ENCODE results near the gene ADD2. TPM values are rescaled to one million over a fixed set of nuclear protein-coding genes. Genes with fewer than 3 reads are reported as not detected.
"Not testable (repeated sequence)": the region's sequence is repeated elsewhere in the genome, so short reads cannot be mapped to it uniquely, and the experiment has no call there.

ADD2 gene
- total RNA-seq, 1 donor from 2014 or later, result 3.4 TPM

DNA sequence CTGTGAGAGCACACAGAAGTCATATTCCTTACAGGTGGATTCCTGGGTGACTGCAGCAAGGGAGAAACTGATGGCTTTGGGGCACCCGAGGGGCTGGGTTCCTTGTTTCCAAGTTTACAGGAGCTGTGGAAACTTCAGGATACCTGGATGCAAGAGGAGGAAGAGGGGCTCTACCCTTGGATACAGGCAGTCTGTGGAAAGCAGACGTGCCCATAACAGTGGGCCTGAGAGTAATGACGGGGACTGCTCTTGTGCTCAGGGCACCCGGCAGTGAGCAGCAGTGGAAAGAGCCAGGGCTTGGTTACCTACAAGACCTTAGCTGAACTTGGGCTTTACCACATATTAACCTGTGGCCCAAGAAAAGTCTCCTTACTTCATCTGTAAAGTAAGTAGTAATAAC lies 112.2 kb downstream of the ADD2 start:
- H3K27me3 ChIP-seq, result no peaks in the 10 kb centered on the region
- no peak overlapping the region for H3K27ac ChIP-seq
- no peaks in the 10 kb centered on the region for H3K4me1 ChIP-seq
- DNase-seq (ENCODE audit: extremely low spot score in 2 of 2), result peak; percentile 56 to 84
- H3K9me3 ChIP-seq, result no peaks in the 10 kb centered on the region
- no peak overlapping the region for H3K4me3 ChIP-seq
- TF ChIP-seq POLR2A (IDR thresholded peaks at IDR 0.05), result no peak
- no peak for TF ChIP-seq POLR2AphosphoS5 (IDR thresholded peaks at IDR 0.05; ENCODE audit: insufficient read depth in 1 of 2, low read depth in 1 of 2)
- TF ChIP-seq, protein P1, sequence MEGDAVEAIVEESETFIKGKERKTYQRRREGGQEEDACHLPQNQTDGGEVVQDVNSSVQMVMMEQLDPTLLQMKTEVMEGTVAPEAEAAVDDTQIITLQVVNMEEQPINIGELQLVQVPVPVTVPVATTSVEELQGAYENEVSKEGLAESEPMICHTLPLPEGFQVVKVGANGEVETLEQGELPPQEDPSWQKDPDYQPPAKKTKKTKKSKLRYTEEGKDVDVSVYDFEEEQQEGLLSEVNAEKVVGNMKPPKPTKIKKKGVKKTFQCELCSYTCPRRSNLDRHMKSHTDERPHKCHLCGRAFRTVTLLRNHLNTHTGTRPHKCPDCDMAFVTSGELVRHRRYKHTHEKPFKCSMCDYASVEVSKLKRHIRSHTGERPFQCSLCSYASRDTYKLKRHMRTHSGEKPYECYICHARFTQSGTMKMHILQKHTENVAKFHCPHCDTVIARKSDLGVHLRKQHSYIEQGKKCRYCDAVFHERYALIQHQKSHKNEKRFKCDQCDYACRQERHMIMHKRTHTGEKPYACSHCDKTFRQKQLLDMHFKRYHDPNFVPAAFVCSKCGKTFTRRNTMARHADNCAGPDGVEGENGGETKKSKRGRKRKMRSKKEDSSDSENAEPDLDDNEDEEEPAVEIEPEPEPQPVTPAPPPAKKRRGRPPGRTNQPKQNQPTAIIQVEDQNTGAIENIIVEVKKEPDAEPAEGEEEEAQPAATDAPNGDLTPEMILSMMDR (IDR thresholded peaks at IDR 0.05), result no peak
- intact Hi-C loops (cut with DNase I), result no loop called here
- no peaks in the 10 kb centered on the region for H3K36me3 ChIP-seq

DNA sequence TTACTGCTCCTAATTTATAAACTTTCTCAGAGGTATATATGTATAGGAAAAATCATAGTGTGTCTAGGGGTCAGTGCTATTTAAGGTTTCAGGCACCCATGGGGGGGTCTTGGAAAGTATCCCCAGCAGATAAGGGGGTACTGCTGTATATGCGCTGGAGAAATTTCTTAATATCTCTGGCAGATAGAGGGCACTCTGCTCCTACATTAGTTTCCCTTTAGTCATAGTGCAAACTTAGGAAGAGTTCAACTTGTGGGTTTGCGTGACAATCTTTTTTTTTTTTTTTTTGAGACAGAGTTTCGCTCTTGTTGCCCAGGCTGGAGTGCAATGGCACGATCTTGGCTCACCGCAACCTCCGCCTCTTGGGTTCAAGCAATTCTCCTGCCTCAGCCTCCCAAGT lies 112.8 kb downstream of the ADD2 start:
- H3K27me3 ChIP-seq; H3K9me3 ChIP-seq; H3K4me3 ChIP-seq; H3K36me3 ChIP-seq; H3K4me1 ChIP-seq; H3K27ac ChIP-seq; intact Hi-C loops (cut with DNase I); DNase-seq (ENCODE audit: extremely low spot score in 2 of 2): not testable (repeated sequence)

DNA sequence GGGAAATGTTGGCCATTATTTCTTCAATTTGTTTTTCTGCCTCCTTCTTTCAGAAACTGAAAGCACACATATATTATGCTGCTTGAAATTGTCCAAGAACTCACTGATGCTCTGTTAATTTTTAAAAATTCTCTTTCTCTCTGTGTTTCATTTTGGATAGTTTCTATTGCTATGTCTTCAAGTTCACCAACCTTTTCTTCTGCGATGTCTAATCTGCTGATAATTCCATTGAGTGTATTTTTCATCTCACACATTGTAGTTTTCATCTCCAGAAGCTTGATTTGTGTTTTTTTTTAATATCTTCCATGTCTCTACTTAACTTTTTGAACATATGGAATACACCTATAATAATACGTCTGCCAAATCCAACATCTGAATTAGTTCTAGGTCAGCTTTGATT lies 116.3 kb downstream of the ADD2 start:
- H3K4me1 ChIP-seq, result no peaks in the 10 kb centered on the region
- H3K36me3 ChIP-seq, result no peaks in the 10 kb centered on the region
- no peak overlapping the region for H3K27ac ChIP-seq
- H3K27me3 ChIP-seq, result no peaks in the 10 kb centered on the region
- TF ChIP-seq, protein P1 (IDR thresholded peaks at IDR 0.05), result no peak
- no peak for TF ChIP-seq POLR2A (IDR thresholded peaks at IDR 0.05)
- TF ChIP-seq POLR2AphosphoS5 (IDR thresholded peaks at IDR 0.05; ENCODE audit: insufficient read depth in 1 of 2, low read depth in 1 of 2), result no peak
- H3K9me3 ChIP-seq, result no peaks in the 10 kb centered on the region
- DNase-seq (ENCODE audit: extremely low spot score in 2 of 2), result no peak
- H3K4me3 ChIP-seq, result no peak overlapping the region
- intact Hi-C loops (cut with DNase I), result no loop called here

DNA sequence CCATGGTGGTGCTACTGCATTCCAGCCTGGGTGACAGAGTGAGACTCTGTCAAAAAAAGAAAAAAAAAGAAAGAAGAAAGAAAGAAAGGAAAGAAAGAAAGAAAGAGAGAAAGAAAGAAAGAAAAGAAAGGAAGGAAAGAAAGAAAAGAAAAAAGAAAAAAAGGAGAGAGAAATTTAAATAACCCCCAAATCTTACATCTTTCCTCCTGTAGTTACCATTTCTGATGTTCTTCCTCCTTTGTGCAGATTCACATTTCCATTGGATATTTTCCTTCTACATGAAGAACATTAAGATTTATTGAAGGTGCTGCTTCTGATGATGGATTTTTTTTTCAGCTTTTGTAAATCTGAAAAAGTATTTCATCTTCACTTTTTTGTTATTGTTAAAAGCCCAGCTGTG lies 117.0 kb downstream of the ADD2 start:
- H3K4me3 ChIP-seq, result no peak overlapping the region
- intact Hi-C loops (cut with DNase I), result no loop called here
- no peak overlapping the region for H3K27ac ChIP-seq
- no peaks in the 10 kb centered on the region for H3K9me3 ChIP-seq
- no peaks in the 10 kb centered on the region for H3K36me3 ChIP-seq
- no peaks in the 10 kb centered on the region for H3K27me3 ChIP-seq
- DNase-seq (ENCODE audit: extremely low spot score in 2 of 2), result no peak
- no peaks in the 10 kb centered on the region for H3K4me1 ChIP-seq
- TF ChIP-seq POLR2A (IDR thresholded peaks at IDR 0.05) (no peak), POLR2AphosphoS5 (IDR thresholded peaks at IDR 0.05; ENCODE audit: insufficient read depth in 1 of 2, low read depth in 1 of 2) (no peak)
- TF ChIP-seq, protein P1 (IDR thresholded peaks at IDR 0.05), result no peak

DNA sequence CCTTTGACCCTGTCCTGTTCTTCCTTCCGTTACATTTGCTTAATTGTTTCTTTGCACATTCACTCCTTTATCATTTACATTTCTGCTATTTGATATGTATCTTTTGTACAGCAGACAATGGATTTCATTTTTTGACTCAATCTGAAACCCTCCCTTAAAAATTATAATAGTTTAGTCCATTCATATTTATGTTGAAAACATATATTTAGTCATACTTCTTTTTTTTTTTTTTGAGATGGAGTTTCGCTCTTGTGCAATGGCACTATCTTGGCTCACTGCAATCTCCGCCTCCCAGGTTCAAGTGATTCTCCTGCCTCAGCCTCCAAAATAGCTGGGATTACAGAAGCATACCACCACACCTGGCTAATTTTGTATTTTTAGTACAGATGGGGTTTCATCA lies 119.0 kb downstream of the ADD2 start:
- H3K36me3 ChIP-seq, result no peaks in the 10 kb centered on the region
- no peak overlapping the region for H3K4me3 ChIP-seq
- no peak for DNase-seq (ENCODE audit: extremely low spot score in 2 of 2)
- no peak overlapping the region for H3K27ac ChIP-seq
- H3K9me3 ChIP-seq, result no peaks in the 10 kb centered on the region
- intact Hi-C loops (cut with DNase I), result no loop called here
- no peaks in the 10 kb centered on the region for H3K27me3 ChIP-seq
- TF ChIP-seq POLR2AphosphoS5 (IDR thresholded peaks at IDR 0.05; ENCODE audit: insufficient read depth in 1 of 2, low read depth in 1 of 2) (no peak), POLR2A (IDR thresholded peaks at IDR 0.05) (no peak)
- TF ChIP-seq, protein P1 (IDR thresholded peaks at IDR 0.05), result no peak
- no peaks in the 10 kb centered on the region for H3K4me1 ChIP-seq
